IMR-90 (cell line): ENCODE measurements around the gene SLC22A15. TPM values are rescaled to one million over a fixed set of nuclear protein-coding genes. Genes with fewer than 3 reads are reported as not detected.
"Not testable (repeated sequence)": the region's sequence is repeated elsewhere in the genome, so short reads cannot be mapped to it uniquely, and the experiment has no call there.

Experiments used
- ATAC-seq: fragments of 200-7000 bp; cut with Tn5 transposase; 2 replicates; pipeline ENCODE4 v1.9.1; 2020; ENCODE audit warnings: low read depth, mild to moderate bottlenecking, moderate library complexity
- BruUV-seq: library from RNA; stranded (reverse); fragments of 400-500 nt; replicated peaks from 2 replicates; lab custom pipeline; 2021; lab: Mats Ljungman, UMichigan
- CTCF ChIA-PET: fragments of 300-600 bp; formaldehyde crosslinking; extraction: SDS; loops from one replicate; lab custom pipeline; 2021; ENCODE audit warnings: antibody characterized with exemption; lab: Yijun Ruan, JAX
- POLR2A ChIA-PET: fragments of 300-600 bp; sonication (Branson Sonifier 250); formaldehyde crosslinking; loops from one replicate; lab custom pipeline; 2022; ENCODE audit warnings: antibody characterized with exemption; ENCODE audit not compliant: unreplicated experiment; lab: Charles Lee
- DNase-seq: peaks from one replicate; pipeline ENCODE4 v3.0.0; 2013
- H2AFZ ChIP-seq: replicated peaks from 2 replicates; pipeline ENCODE3; 2013; ENCODE audit warnings: low read length, mild to moderate bottlenecking; ENCODE audit not compliant: poor library complexity
- H2AK5ac ChIP-seq: 2 replicates; pipeline ENCODE4 v1.6.1; 2013; ENCODE audit warnings: low read depth, low read length, inconsistent platforms
- H2AK9ac ChIP-seq: replicated peaks from 2 replicates; pipeline ENCODE3; 2013; ENCODE audit warnings: mild to moderate bottlenecking, low read depth, low read length, moderate library complexity; ENCODE audit not compliant: poor library complexity
- H2BK120ac ChIP-seq: 2 replicates; pipeline ENCODE4 v1.6.1; 2013; ENCODE audit warnings: low read depth, low read length, inconsistent platforms
- H2BK15ac ChIP-seq: 3 replicates; pipeline ENCODE4 v1.6.1; 2013; ENCODE audit warnings: low read depth, low read length, inconsistent platforms
- H2BK20ac ChIP-seq: 2 replicates; pipeline ENCODE4 v1.6.1; 2013; ENCODE audit warnings: low read depth, mild to moderate bottlenecking, inconsistent platforms, low read length, moderate library complexity
- H2BK5ac ChIP-seq: 2 replicates; pipeline ENCODE4 v1.6.1; 2013; ENCODE audit warnings: mild to moderate bottlenecking, low read depth, low read length, inconsistent platforms; ENCODE audit not compliant: poor library complexity, severe bottlenecking
- H3K14ac ChIP-seq: replicated peaks from 2 replicates; pipeline ENCODE4 v1.6.1; 2013; ENCODE audit warnings: low read depth, low read length, inconsistent platforms
- H3K18ac ChIP-seq: 2 replicates; pipeline ENCODE4 v1.6.1; 2013; ENCODE audit warnings: low read depth, low read length, control low read depth
- H3K23ac ChIP-seq: 2 replicates; pipeline ENCODE4 v1.6.1; 2013; ENCODE audit warnings: low read depth, low read length, inconsistent platforms
- H3K27ac ChIP-seq: 2 replicates; pipeline ENCODE4 v1.5.1; 2013; ENCODE audit warnings: mild to moderate bottlenecking, control low read depth, low read length; ENCODE audit not compliant: insufficient read depth
- H3K27me3 ChIP-seq: 2 replicates; pipeline ENCODE4 v1.6.1; 2013; ENCODE audit warnings: low read length; ENCODE audit not compliant: control insufficient read depth, insufficient read depth
- H3K36me3 ChIP-seq: 2 replicates; pipeline ENCODE4 v1.6.1; 2013; ENCODE audit warnings: low read length, mixed read lengths; ENCODE audit not compliant: control insufficient read depth, insufficient read depth
- H3K4ac ChIP-seq: 2 replicates; pipeline ENCODE4 v1.6.1; 2013; ENCODE audit warnings: low read depth, low read length, inconsistent platforms
- H3K4me1 ChIP-seq: 2 replicates; pipeline ENCODE4 v1.6.1; 2013; ENCODE audit warnings: low read length, mixed read lengths; ENCODE audit not compliant: control insufficient read depth, insufficient read depth
- H3K4me2 ChIP-seq: 2 replicates; pipeline ENCODE4 v1.6.1; 2013; ENCODE audit warnings: low read depth, mild to moderate bottlenecking, control low read depth, low read length, moderate library complexity
- H3K4me3 ChIP-seq: 2 replicates; pipeline ENCODE4 v1.5.1; 2013; ENCODE audit warnings: low read depth, mild to moderate bottlenecking, control low read depth, low read length, moderate library complexity; ENCODE audit not compliant: insufficient read depth
- H3K56ac ChIP-seq: 2 replicates; pipeline ENCODE4 v1.6.1; 2013; ENCODE audit warnings: low read length, inconsistent platforms; ENCODE audit not compliant: insufficient read depth; ENCODE audit errors: extremely low read depth
- H3K79me1 ChIP-seq, 2 experiments: 2 replicates each; pipeline ENCODE4 v1.6.1; 2013; ENCODE audit warnings: low read length in 2 of 2, inconsistent platforms in 1 of 2, low read depth in 1 of 2
- H3K9ac ChIP-seq: 2 replicates; pipeline ENCODE4 v1.6.1; 2013; ENCODE audit warnings: low read depth, low read length, control low read depth
- H3K9me1 ChIP-seq: 2 replicates; pipeline ENCODE4 v1.6.1; 2013; ENCODE audit warnings: low read length, inconsistent platforms; ENCODE audit not compliant: insufficient read depth
- H3K9me3 ChIP-seq: 2 replicates; pipeline ENCODE4 v1.6.1; 2013; ENCODE audit warnings: low read length; ENCODE audit not compliant: control insufficient read depth, insufficient read depth
- H4K20me1 ChIP-seq: 2 replicates; pipeline ENCODE4 v1.6.1; 2013; ENCODE audit warnings: low read length, inconsistent platforms; ENCODE audit not compliant: insufficient read depth
- H4K5ac ChIP-seq: 2 replicates; pipeline ENCODE4 v1.6.1; 2013; ENCODE audit warnings: mild to moderate bottlenecking, low read depth, low read length, control low read depth
- H4K8ac ChIP-seq, 2 experiments: 2 replicates each; pipeline ENCODE4 v1.6.1; 2013; ENCODE audit warnings: low read depth in 2 of 2, low read length in 2 of 2, control low read depth in 1 of 2, inconsistent platforms in 1 of 2
- H4K91ac ChIP-seq: 2 replicates; pipeline ENCODE4 v1.6.1; 2013; ENCODE audit warnings: low read depth, low read length, inconsistent platforms; ENCODE audit not compliant: insufficient read depth
- WGBS, 2 experiments: methylation state at CpG; one replicate each; pipeline versions ENCODE4 v1.1.5 to v1.1.7; 2013; ENCODE audit warnings: missing lambda C conversion rate in 2 of 2; ENCODE audit not compliant: insufficient read length in 1 of 2; ENCODE audit errors: extremely low coverage in 2 of 2; 5-methylcytosine and 5-hydroxymethylcytosine counted together
- dilution Hi-C: fragments of 300-500 bp; cut with HindIII; formaldehyde crosslinking; loops from one replicate; pipeline ENCODE4 v1.14.3; 2018; ENCODE audit warnings: low sequenced_read_pairs; ENCODE audit not compliant: unreplicated experiment
- in situ Hi-C: fragments of 300-500 bp; cut with MboI; formaldehyde crosslinking; loops from 3 replicates; pipeline ENCODE4 v1.14.3; 2019; ENCODE audit warnings: low sequenced_read_pairs, inconsistent platforms, mixed read lengths
- intact Hi-C: fragments of 100-400 bp; cut with micrococcal nuclease; formaldehyde crosslinking; loops from 2 replicates; pipeline ENCODE4 v1.10.0; 2022
- polyA plus RNA-seq, 3 experiments: library from polyadenylated mRNA; depleted of rRNA; stranded (reverse); fragments of >200 nt; gene quantifications; 2 replicates each; pipeline ENCODE4 v1.2.3, GENCODE V29; 2012; ENCODE audit warnings: low replicate concordance in 1 of 3
- total RNA-seq: library from RNA; depleted of rRNA; stranded (reverse); fragments of >200 nt; gene quantifications from 2 replicates; pipeline ENCODE4 v1.2.3, GENCODE V29; 2012

The SLC22A15 gene
- total and polyA plus RNA-seq, 2 of the 4 experiments (the other 2 are of a cell fraction), result under 0.01 to 0.02 TPM

DNA sequence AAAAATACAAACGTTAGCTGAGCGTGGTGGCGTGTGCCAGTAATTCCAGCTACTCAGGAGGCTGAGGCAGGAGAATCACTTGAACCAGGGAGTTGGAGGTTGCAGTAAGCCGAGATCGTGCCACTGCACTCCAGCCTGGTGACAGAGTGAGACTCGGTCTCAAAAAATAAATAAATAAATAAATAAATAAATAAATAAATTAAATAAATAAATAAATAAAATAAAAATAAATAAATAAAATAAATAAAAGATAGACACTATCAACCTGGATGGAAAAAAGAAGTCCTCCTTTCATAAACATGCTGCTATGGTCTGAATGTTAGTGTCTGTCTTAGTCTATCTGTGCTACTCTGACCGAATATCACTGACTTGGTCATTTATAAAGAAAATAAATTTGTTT, 4.5 kb upstream of the SLC22A15 start:
- 100% methylated on average over 2 of the region's 7 CpGs; no CpG with 5 or more reads in 1 of the 2 experiments for WGBS, 2 experiments
- H2BK5ac ChIP-seq, POLR2A ChIA-PET: not testable (repeated sequence)

More for the DNA sequence above, 4.5 kb upstream of the SLC22A15 start:
- H3K36me3 ChIP-seq, BruUV-seq, CTCF ChIA-PET, DNase-seq, H3K27ac ChIP-seq, ATAC-seq, H4K20me1 ChIP-seq, H4K91ac ChIP-seq, H3K4ac ChIP-seq, H2BK120ac ChIP-seq, H2AK5ac ChIP-seq, H2BK20ac ChIP-seq, H2BK15ac ChIP-seq, H3K9me1 ChIP-seq, H3K4me3 ChIP-seq, H3K14ac ChIP-seq, intact Hi-C loops, H2AFZ ChIP-seq, H2AK9ac ChIP-seq, H3K4me2 ChIP-seq, H3K56ac ChIP-seq, H3K79me1 ChIP-seq, H3K4me1 ChIP-seq, H3K9ac ChIP-seq, H3K23ac ChIP-seq, H3K18ac ChIP-seq, H3K9me3 ChIP-seq, H4K5ac ChIP-seq, dilution Hi-C loops, H4K8ac ChIP-seq: not testable (repeated sequence)
- in situ Hi-C loops, result loop anchor here (10.0 kb wide), 1 partner anchor 57 kb away; no protein-coding TSS in a partner anchor
- peaks cover 12% of the 10 kb centered on the region for H3K27me3 ChIP-seq
